IMR-90 (cell line): ENCODE results near the gene CCNL2. TPM values are rescaled to one million over a fixed set of nuclear protein-coding genes. Genes with fewer than 3 reads are reported as not detected.

ENCODE experiments used
- ATAC-seq: fragments of 200-7000 bp; cut with Tn5 transposase; 2 replicates; pipeline ENCODE4 v1.9.1; 2020; ENCODE audit warnings: low read depth, mild to moderate bottlenecking, moderate library complexity
- BruUV-seq: library from RNA; stranded (reverse); fragments of 400-500 nt; replicated peaks from 2 replicates; lab custom pipeline; 2021; lab: Mats Ljungman, UMichigan
- CTCF ChIA-PET: fragments of 300-600 bp; formaldehyde crosslinking; extraction: SDS; loops from one replicate; lab custom pipeline; 2021; ENCODE audit warnings: antibody characterized with exemption; lab: Yijun Ruan, JAX
- POLR2A ChIA-PET: fragments of 300-600 bp; sonication (Branson Sonifier 250); formaldehyde crosslinking; loops from one replicate; lab custom pipeline; 2022; ENCODE audit warnings: antibody characterized with exemption; ENCODE audit not compliant: unreplicated experiment; lab: Charles Lee
- DNase-seq: peaks from one replicate; pipeline ENCODE4 v3.0.0; 2013
- H2AFZ ChIP-seq: replicated peaks from 2 replicates; pipeline ENCODE3; 2013; ENCODE audit warnings: low read length, mild to moderate bottlenecking; ENCODE audit not compliant: poor library complexity
- H2AK5ac ChIP-seq: 2 replicates; pipeline ENCODE4 v1.6.1; 2013; ENCODE audit warnings: low read depth, low read length, inconsistent platforms
- H2AK9ac ChIP-seq: replicated peaks from 2 replicates; pipeline ENCODE3; 2013; ENCODE audit warnings: mild to moderate bottlenecking, low read depth, low read length, moderate library complexity; ENCODE audit not compliant: poor library complexity
- H2BK120ac ChIP-seq: 2 replicates; pipeline ENCODE4 v1.6.1; 2013; ENCODE audit warnings: low read depth, low read length, inconsistent platforms
- H2BK15ac ChIP-seq: 3 replicates; pipeline ENCODE4 v1.6.1; 2013; ENCODE audit warnings: low read depth, low read length, inconsistent platforms
- H2BK20ac ChIP-seq: 2 replicates; pipeline ENCODE4 v1.6.1; 2013; ENCODE audit warnings: low read depth, mild to moderate bottlenecking, inconsistent platforms, low read length, moderate library complexity
- H2BK5ac ChIP-seq: 2 replicates; pipeline ENCODE4 v1.6.1; 2013; ENCODE audit warnings: mild to moderate bottlenecking, low read depth, low read length, inconsistent platforms; ENCODE audit not compliant: poor library complexity, severe bottlenecking
- H3K14ac ChIP-seq: replicated peaks from 2 replicates; pipeline ENCODE4 v1.6.1; 2013; ENCODE audit warnings: low read depth, low read length, inconsistent platforms
- H3K18ac ChIP-seq: 2 replicates; pipeline ENCODE4 v1.6.1; 2013; ENCODE audit warnings: low read depth, low read length, control low read depth
- H3K23ac ChIP-seq: 2 replicates; pipeline ENCODE4 v1.6.1; 2013; ENCODE audit warnings: low read depth, low read length, inconsistent platforms
- H3K27ac ChIP-seq: 2 replicates; pipeline ENCODE4 v1.5.1; 2013; ENCODE audit warnings: mild to moderate bottlenecking, control low read depth, low read length; ENCODE audit not compliant: insufficient read depth
- H3K27me3 ChIP-seq: 2 replicates; pipeline ENCODE4 v1.6.1; 2013; ENCODE audit warnings: low read length; ENCODE audit not compliant: control insufficient read depth, insufficient read depth
- H3K36me3 ChIP-seq: 2 replicates; pipeline ENCODE4 v1.6.1; 2013; ENCODE audit warnings: low read length, mixed read lengths; ENCODE audit not compliant: control insufficient read depth, insufficient read depth
- H3K4ac ChIP-seq: 2 replicates; pipeline ENCODE4 v1.6.1; 2013; ENCODE audit warnings: low read depth, low read length, inconsistent platforms
- H3K4me1 ChIP-seq: 2 replicates; pipeline ENCODE4 v1.6.1; 2013; ENCODE audit warnings: low read length, mixed read lengths; ENCODE audit not compliant: control insufficient read depth, insufficient read depth
- H3K4me2 ChIP-seq: 2 replicates; pipeline ENCODE4 v1.6.1; 2013; ENCODE audit warnings: low read depth, mild to moderate bottlenecking, control low read depth, low read length, moderate library complexity
- H3K4me3 ChIP-seq: 2 replicates; pipeline ENCODE4 v1.5.1; 2013; ENCODE audit warnings: low read depth, mild to moderate bottlenecking, control low read depth, low read length, moderate library complexity; ENCODE audit not compliant: insufficient read depth
- H3K56ac ChIP-seq: 2 replicates; pipeline ENCODE4 v1.6.1; 2013; ENCODE audit warnings: low read length, inconsistent platforms; ENCODE audit not compliant: insufficient read depth; ENCODE audit errors: extremely low read depth
- H3K79me1 ChIP-seq, 2 experiments: 2 replicates each; pipeline ENCODE4 v1.6.1; 2013; ENCODE audit warnings: low read length in 2 of 2, inconsistent platforms in 1 of 2, low read depth in 1 of 2
- H3K9ac ChIP-seq: 2 replicates; pipeline ENCODE4 v1.6.1; 2013; ENCODE audit warnings: low read depth, low read length, control low read depth
- H3K9me1 ChIP-seq: 2 replicates; pipeline ENCODE4 v1.6.1; 2013; ENCODE audit warnings: low read length, inconsistent platforms; ENCODE audit not compliant: insufficient read depth
- H3K9me3 ChIP-seq: 2 replicates; pipeline ENCODE4 v1.6.1; 2013; ENCODE audit warnings: low read length; ENCODE audit not compliant: control insufficient read depth, insufficient read depth
- H4K20me1 ChIP-seq: 2 replicates; pipeline ENCODE4 v1.6.1; 2013; ENCODE audit warnings: low read length, inconsistent platforms; ENCODE audit not compliant: insufficient read depth
- H4K5ac ChIP-seq: 2 replicates; pipeline ENCODE4 v1.6.1; 2013; ENCODE audit warnings: mild to moderate bottlenecking, low read depth, low read length, control low read depth
- H4K8ac ChIP-seq, 2 experiments: 2 replicates each; pipeline ENCODE4 v1.6.1; 2013; ENCODE audit warnings: low read depth in 2 of 2, low read length in 2 of 2, control low read depth in 1 of 2, inconsistent platforms in 1 of 2
- H4K91ac ChIP-seq: 2 replicates; pipeline ENCODE4 v1.6.1; 2013; ENCODE audit warnings: low read depth, low read length, inconsistent platforms; ENCODE audit not compliant: insufficient read depth
- BHLHE40 ChIP-seq: fragments of 150-350 bp; IDR thresholded peaks from 2 replicates; pipeline ENCODE4 v1.6.1; 2016; ENCODE audit warnings: mild to moderate bottlenecking, low read depth, low read length
- CHD1 ChIP-seq: IDR thresholded peaks from 2 replicates; pipeline ENCODE4 v1.6.1; 2012; ENCODE audit warnings: low read depth, low read length, improper control_type of control experiment
- CTCF ChIP-seq: conservative IDR thresholded peaks from 2 replicates; pipeline ENCODE4 v1.5.1; 2012; ENCODE audit warnings: mild to moderate bottlenecking, low read depth, low read length, improper control_type of control experiment
- FOS ChIP-seq: fragments of 150-350 bp; IDR thresholded peaks from 2 replicates; pipeline ENCODE4 v1.6.1; 2016; ENCODE audit warnings: low read depth, low read length
- MAFK ChIP-seq: IDR thresholded peaks from 2 replicates; pipeline ENCODE4 v1.6.1; 2012; ENCODE audit warnings: low read depth, low read length, improper control_type of control experiment
- MAZ ChIP-seq: IDR thresholded peaks from 2 replicates; pipeline ENCODE4 v1.6.1; 2012; ENCODE audit warnings: low read depth, mild to moderate bottlenecking, low read length, improper control_type of control experiment, moderate library complexity, borderline replicate concordance
- MXI1 ChIP-seq: IDR thresholded peaks from 2 replicates; pipeline ENCODE4 v1.6.1; 2012; ENCODE audit warnings: low read depth, mild to moderate bottlenecking, low read length, moderate library complexity, borderline replicate concordance
- NFE2L2 ChIP-seq: fragments of 150-350 bp; IDR thresholded peaks from 2 replicates; pipeline ENCODE4 v1.6.1; 2016; ENCODE audit warnings: low read depth, mild to moderate bottlenecking, low read length
- POLR2A ChIP-seq: IDR thresholded peaks from 2 replicates; pipeline ENCODE4 v1.6.1; 2012; ENCODE audit warnings: mild to moderate bottlenecking, low read depth, low read length
- RAD21 ChIP-seq: IDR thresholded peaks from 2 replicates; pipeline ENCODE4 v1.6.1; 2012; ENCODE audit warnings: low read length, improper control_type of control experiment
- RCOR1 ChIP-seq: IDR thresholded peaks from 2 replicates; pipeline ENCODE4 v1.6.1; 2012; ENCODE audit warnings: mild to moderate bottlenecking, low read length, improper control_type of control experiment; ENCODE audit not compliant: insufficient replicate concordance
- RFX5 ChIP-seq: IDR thresholded peaks from 2 replicates; pipeline ENCODE4 v1.8.0; 2012; ENCODE audit warnings: low read depth, mild to moderate bottlenecking, low read length, moderate library complexity
- SMC3 ChIP-seq: fragments of 150-350 bp; IDR thresholded peaks from 2 replicates; pipeline ENCODE4 v1.6.1; 2016; ENCODE audit warnings: low read depth, mild to moderate bottlenecking, antibody characterized with exemption, low read length, moderate library complexity
- WGBS, 2 experiments: methylation state at CpG; one replicate each; pipeline versions ENCODE4 v1.1.5 to v1.1.7; 2013; ENCODE audit warnings: missing lambda C conversion rate in 2 of 2; ENCODE audit not compliant: insufficient read length in 1 of 2; ENCODE audit errors: extremely low coverage in 2 of 2; 5-methylcytosine and 5-hydroxymethylcytosine counted together
- dilution Hi-C: fragments of 300-500 bp; cut with HindIII; formaldehyde crosslinking; loops from one replicate; pipeline ENCODE4 v1.14.3; 2018; ENCODE audit warnings: low sequenced_read_pairs; ENCODE audit not compliant: unreplicated experiment
- in situ Hi-C: fragments of 300-500 bp; cut with MboI; formaldehyde crosslinking; loops from 3 replicates; pipeline ENCODE4 v1.14.3; 2019; ENCODE audit warnings: low sequenced_read_pairs, inconsistent platforms, mixed read lengths
- intact Hi-C: fragments of 100-400 bp; cut with micrococcal nuclease; formaldehyde crosslinking; loops from 2 replicates; pipeline ENCODE4 v1.10.0; 2022
- polyA plus RNA-seq, 3 experiments: library from polyadenylated mRNA; depleted of rRNA; stranded (reverse); fragments of >200 nt; gene quantifications; 2 replicates each; pipeline ENCODE4 v1.2.3, GENCODE V29; 2012; ENCODE audit warnings: low replicate concordance in 1 of 3
- total RNA-seq: library from RNA; depleted of rRNA; stranded (reverse); fragments of >200 nt; gene quantifications from 2 replicates; pipeline ENCODE4 v1.2.3, GENCODE V29; 2012
- TF ChIP-seq, protein P1 (sequence below): fragments of 150-350 bp; IDR thresholded peaks from 2 replicates; pipeline ENCODE4 v1.6.1; 2017; ENCODE audit warnings: mild to moderate bottlenecking, antibody characterized with exemption, low read length, low read depth
- TF ChIP-seq, protein P2 (sequence below): fragments of 150-350 bp; IDR thresholded peaks from 2 replicates; pipeline ENCODE4 v1.6.1; 2016; ENCODE audit warnings: low read depth, mild to moderate bottlenecking, low read length, moderate library complexity, borderline replicate concordance

Gene CCNL2
- total and polyA plus RNA-seq, 2 of the 4 experiments (the other 2 are of a cell fraction), result 53.9 to 239 TPM

- no peak for DNase-seq
- no peak overlapping the region for H3K56ac ChIP-seq
- no peaks in the 10 kb centered on the region for H3K36me3 ChIP-seq
- dilution Hi-C loops, result no loop called here
- ChIA-PET POLR2A (no interaction called here), CTCF (no interaction called here)
- no peak overlapping the region for H3K9ac ChIP-seq
- no peak overlapping the region for H4K5ac ChIP-seq
- WGBS, 2 experiments, result 27% methylated on average over 67 of the region's 112 CpGs; no CpG with 5 or more reads in 1 of the 2 experiments
- H3K4me2 ChIP-seq, result no peak overlapping the region
- no peak overlapping the region for H2AK5ac ChIP-seq
- H2BK20ac ChIP-seq, result no peak overlapping the region
- no TSS peak for BruUV-seq
- H3K4ac ChIP-seq, result no peak overlapping the region
- H4K91ac ChIP-seq, result no peak overlapping the region
- H3K79me1 ChIP-seq, result no peaks in the 10 kb centered on the region
- ATAC-seq, result peak; percentile 64
- intact Hi-C loops, result no loop called here
- H3K23ac ChIP-seq, result no peak overlapping the region
- peak overlapping the region; percentile 86 for H2AFZ ChIP-seq
- H3K9me3 ChIP-seq, result no peaks in the 10 kb centered on the region
- H2BK5ac ChIP-seq, result no peak overlapping the region
- no peak overlapping the region for H3K4me3 ChIP-seq
- no peaks in the 10 kb centered on the region for H3K9me1 ChIP-seq
- H2BK15ac ChIP-seq, result no peak overlapping the region
- H3K18ac ChIP-seq, result no peak overlapping the region
- no peak overlapping the region for H3K14ac ChIP-seq
- H4K20me1 ChIP-seq, result no peaks in the 10 kb centered on the region
- no peak overlapping the region for H2BK120ac ChIP-seq
- no peak overlapping the region for H3K27ac ChIP-seq
- in situ Hi-C loops, result no loop called here
- no peak overlapping the region for H2AK9ac ChIP-seq
- H3K27me3 ChIP-seq, result no peaks in the 10 kb centered on the region
- no peak overlapping the region for H4K8ac ChIP-seq
- peaks cover 3% of the 10 kb centered on the region; the same call in 1 of the 2 replicates for H3K4me1 ChIP-seq
- no peak for TF ChIP-seq POLR2A
- no peak for TF ChIP-seq BHLHE40
- TF ChIP-seq RFX5, result no peak
- TF ChIP-seq MAFK, result no peak
- TF ChIP-seq RCOR1, result no peak
- TF ChIP-seq MAZ, result no peak
- no peak for TF ChIP-seq CTCF
- no peak for TF ChIP-seq FOS
- TF ChIP-seq NFE2L2, result no peak
- TF ChIP-seq, protein P1, sequence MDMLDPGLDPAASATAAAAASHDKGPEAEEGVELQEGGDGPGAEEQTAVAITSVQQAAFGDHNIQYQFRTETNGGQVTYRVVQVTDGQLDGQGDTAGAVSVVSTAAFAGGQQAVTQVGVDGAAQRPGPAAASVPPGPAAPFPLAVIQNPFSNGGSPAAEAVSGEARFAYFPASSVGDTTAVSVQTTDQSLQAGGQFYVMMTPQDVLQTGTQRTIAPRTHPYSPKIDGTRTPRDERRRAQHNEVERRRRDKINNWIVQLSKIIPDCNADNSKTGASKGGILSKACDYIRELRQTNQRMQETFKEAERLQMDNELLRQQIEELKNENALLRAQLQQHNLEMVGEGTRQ, result no peak
- TF ChIP-seq, protein P2, sequence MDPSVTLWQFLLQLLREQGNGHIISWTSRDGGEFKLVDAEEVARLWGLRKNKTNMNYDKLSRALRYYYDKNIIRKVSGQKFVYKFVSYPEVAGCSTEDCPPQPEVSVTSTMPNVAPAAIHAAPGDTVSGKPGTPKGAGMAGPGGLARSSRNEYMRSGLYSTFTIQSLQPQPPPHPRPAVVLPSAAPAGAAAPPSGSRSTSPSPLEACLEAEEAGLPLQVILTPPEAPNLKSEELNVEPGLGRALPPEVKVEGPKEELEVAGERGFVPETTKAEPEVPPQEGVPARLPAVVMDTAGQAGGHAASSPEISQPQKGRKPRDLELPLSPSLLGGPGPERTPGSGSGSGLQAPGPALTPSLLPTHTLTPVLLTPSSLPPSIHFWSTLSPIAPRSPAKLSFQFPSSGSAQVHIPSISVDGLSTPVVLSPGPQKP, result no peak
- TF ChIP-seq RAD21, result no peak
- TF ChIP-seq MXI1, result no peak
- TF ChIP-seq SMC3, result no peak
- TF ChIP-seq CHD1, result no peak
Observed at GRCh38 chr1:1419813-1420653, 20.9 kb upstream of the CCNL2 start.
